Left lobe of liver (tissue), 2 donors: Measurements from ENCODE around the gene PLPPR3. TPM values are rescaled to one million over a fixed set of nuclear protein-coding genes. Genes with fewer than 3 reads are reported as not detected.

ENCODE experiments used
- ATAC-seq: fragments of 200-7000 bp; cut with Tn5 transposase; one replicate; pipeline ENCODE4 v1.9.1; 2020; ENCODE audit warnings: mild to moderate bottlenecking, moderate library complexity
- DNase-seq: peaks from one replicate; pipeline ENCODE4 v3.0.0-alpha.2; 2020; ENCODE audit warnings: low spot score
- total RNA-seq: library from RNA; stranded (reverse); gene quantifications from one replicate; pipeline ENCODE4 v1.2.1, GENCODE V29; 2021
- donor health status: DM: no; HTN: no; CAD: no; lungs with moderate emphysema.
- donor health status: DM: no; HTN: yes; CAD: no.

Gene PLPPR3
- total RNA-seq, 1 donor from 2014 or later = not detected

GRCh38 chr19:799076-799881 is 22.5 kb downstream of the PLPPR3 start:
- DNase-seq (no peak), ATAC-seq (no peak)

- ATAC-seq (peak; percentile 51), DNase-seq (peak; percentile 85)
Measured at GRCh38 chr19:798415-799075, 23.2 kb downstream of the PLPPR3 start.

- DNase-seq (peak; percentile 95), ATAC-seq (peak; percentile 54)
Measured at GRCh38 chr19:797528-798414, 24.0 kb downstream of the PLPPR3 start.

- DNase-seq (peak; percentile 100), ATAC-seq (peak; percentile 78)
Measured at GRCh38 chr19:796692-797527, 24.8 kb downstream of the PLPPR3 start, which contains the start of gene PTBP1. Gene PTBP1, plus strand, starts transcription at chr19:797452. Its CDS starts 46 bp downstream, at chr19:797498.

- DNase-seq = no peak
- no peak for ATAC-seq
Measured at GRCh38 chr19:795691-796581, 25.8 kb downstream of the PLPPR3 start.

- ATAC-seq = no peak
- no peak for DNase-seq
Measured at GRCh38 chr19:795073-795611, 26.6 kb downstream of the PLPPR3 start.

GRCh38 chr19:793806-794205 is 27.9 kb downstream of the PLPPR3 start:
- ATAC-seq = no peak
- DNase-seq = no peak

GRCh38 chr19:792306-792885 is 29.4 kb downstream of the PLPPR3 start:
- DNase-seq (no peak), ATAC-seq (no peak)

GRCh38 chr19:791567-792305 is 30.0 kb downstream of the PLPPR3 start:
- ATAC-seq = no peak

GRCh38 chr19:791007-791566 is 30.7 kb downstream of the PLPPR3 start:
- no peak for ATAC-seq
- DNase-seq = no peak

More at GRCh38 chr19:791567-792305, 30.0 kb downstream of the PLPPR3 start:
- no peak for DNase-seq

GRCh38 chr19:789701-790060 is 32.1 kb downstream of the PLPPR3 start:
- DNase-seq (no peak), ATAC-seq (no peak)

GRCh38 chr19:788983-789700 is 32.6 kb downstream of the PLPPR3 start:
- DNase-seq (no peak), ATAC-seq (peak; percentile 60)

GRCh38 chr19:788686-788982 is 33.1 kb downstream of the PLPPR3 start:
- DNase-seq = no peak

GRCh38 chr19:787536-787935 is 34.2 kb downstream of the PLPPR3 start:
- ATAC-seq (no peak), DNase-seq (no peak)

More at GRCh38 chr19:788686-788982, 33.1 kb downstream of the PLPPR3 start:
- no peak for ATAC-seq

GRCh38 chr19:784541-784940 is 37.2 kb downstream of the PLPPR3 start:
- DNase-seq (no peak), ATAC-seq (no peak)

GRCh38 chr19:782878-783668 is 38.7 kb downstream of the PLPPR3 start:
- ATAC-seq = peak; percentile 36
- DNase-seq = no peak
